Fibroblast of mammary gland (primary cell): ENCODE results near the gene EXOC6.
A peak's percentile ranks its signal among the peaks of the same experiment; 100 is the strongest.

Experiments
- DNase-seq: peaks from one replicate; pipeline ENCODE4 v3.0.0-alpha.2; 2010; ENCODE audit warnings: low read depth
- H3K4me3 ChIP-seq: 2 replicates; pipeline ENCODE4 v1.5.1; 2011; ENCODE audit warnings: low read depth, mild to moderate bottlenecking, low read length, moderate library complexity; ENCODE audit not compliant: control insufficient read depth
- CTCF ChIP-seq: conservative IDR thresholded peaks from 2 replicates; pipeline ENCODE4 v1.5.1; 2011; ENCODE audit warnings: low read depth, low read length, inconsistent platforms; ENCODE audit not compliant: control insufficient read depth, insufficient read depth

EXOC6 gene

GRCh38 chr10:92995509-92995908 lies 147.2 kb downstream of the EXOC6 start:
- no peak for TF ChIP-seq CTCF
- no peak for DNase-seq
- no peak overlapping the region for H3K4me3 ChIP-seq

- H3K4me3 ChIP-seq, result no peak overlapping the region
- no peak for DNase-seq
- TF ChIP-seq CTCF, result no peak
Observed at GRCh38 chr10:92997620-92998019, 149.3 kb downstream of the EXOC6 start.

- no peak for TF ChIP-seq CTCF
- no peak for DNase-seq
- no peak overlapping the region for H3K4me3 ChIP-seq
Observed at GRCh38 chr10:92999191-92999590, 150.9 kb downstream of the EXOC6 start.

- no peak overlapping the region for H3K4me3 ChIP-seq
- TF ChIP-seq CTCF, result peak; percentile 80
- peak; percentile 69 for DNase-seq
Observed at GRCh38 chr10:93006435-93007039, 158.2 kb downstream of the EXOC6 start.

- TF ChIP-seq CTCF, result no peak
- no peak overlapping the region for H3K4me3 ChIP-seq
- no peak for DNase-seq
Observed at GRCh38 chr10:93015722-93016121, 167.4 kb downstream of the EXOC6 start.

GRCh38 chr10:93023013-93023650 lies 174.8 kb downstream of the EXOC6 start:
- no peak overlapping the region for H3K4me3 ChIP-seq
- no peak for TF ChIP-seq CTCF
- no peak for DNase-seq
